Neural progenitor cell (in vitro differentiated cells): Measurements from ENCODE around the gene SLC11A1.

Experiments used
- CTCF ChIP-seq: fragments of 200-600 bp; sonication (generic); IDR thresholded peaks from 2 replicates; pipeline ENCODE4 v1.5.1; 2017; ENCODE audit warnings: antibody characterized with exemption, mild to moderate bottlenecking
- EZH2 ChIP-seq: fragments of 200-600 bp; sonication (generic); IDR thresholded peaks from 2 replicates; pipeline ENCODE4 v1.6.1; 2017; ENCODE audit warnings: antibody characterized with exemption, mild to moderate bottlenecking, moderate library complexity

DNA sequence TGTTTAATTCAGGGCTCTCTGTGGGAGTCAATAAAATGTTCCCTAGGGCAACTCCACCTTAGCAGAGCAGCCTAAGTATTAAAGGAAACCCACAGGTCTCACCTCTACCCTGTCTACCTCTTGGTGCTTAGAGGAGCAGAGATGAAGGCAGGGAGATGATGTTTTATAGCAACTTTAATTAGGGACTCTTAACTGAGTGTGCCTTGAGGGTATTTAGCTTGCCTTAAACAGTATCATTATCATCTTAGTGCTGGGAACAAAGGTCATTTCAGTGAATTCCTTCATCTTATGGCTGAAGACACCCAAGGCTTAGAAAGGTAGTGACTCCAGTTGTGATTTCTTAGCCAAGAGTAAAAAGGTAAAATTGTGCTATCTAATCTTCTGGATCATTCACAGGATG is 63.5 kb downstream of the SLC11A1 start:
- no peak for TF ChIP-seq CTCF
- no peak for TF ChIP-seq EZH2
